Stomach (tissue), 4 donors: ENCODE measurements around the gene GABBR1.

Experiments
- EP300 ChIP-seq: sonication (generic); formaldehyde crosslinking; IDR thresholded peaks from one replicate; pipeline ENCODE4 v1.6.1; 2017; ENCODE audit warnings: antibody characterized with exemption
- POLR2A ChIP-seq, 4 donors: fragments of 450-650 bp; IDR thresholded peaks; one replicate each; pipeline ENCODE4 v1.6.1; 2016; ENCODE audit warnings: antibody characterized with exemption in 4 of 4, control low read depth in 2 of 4, mild to moderate bottlenecking in 1 of 4, moderate library complexity in 1 of 4
- POLR2AphosphoS5 ChIP-seq, 3 donors: sonication (generic); formaldehyde crosslinking; IDR thresholded peaks; one replicate each; pipeline ENCODE4 v1.6.1; 2016; ENCODE audit warnings: antibody characterized with exemption in 3 of 3
- TF ChIP-seq, protein P1 (sequence below), 7 experiments: fragments of 450-650 bp in 4 of 7; fragments of 200-600 bp in 3 of 7; sonication (generic) in 3 of 7; IDR thresholded peaks; one replicate each; pipeline ENCODE4 v1.5.1; 2016 to 2019; ENCODE audit warnings: antibody characterized with exemption in 7 of 7, control low read depth in 2 of 7, mild to moderate bottlenecking in 1 of 7

DNA sequence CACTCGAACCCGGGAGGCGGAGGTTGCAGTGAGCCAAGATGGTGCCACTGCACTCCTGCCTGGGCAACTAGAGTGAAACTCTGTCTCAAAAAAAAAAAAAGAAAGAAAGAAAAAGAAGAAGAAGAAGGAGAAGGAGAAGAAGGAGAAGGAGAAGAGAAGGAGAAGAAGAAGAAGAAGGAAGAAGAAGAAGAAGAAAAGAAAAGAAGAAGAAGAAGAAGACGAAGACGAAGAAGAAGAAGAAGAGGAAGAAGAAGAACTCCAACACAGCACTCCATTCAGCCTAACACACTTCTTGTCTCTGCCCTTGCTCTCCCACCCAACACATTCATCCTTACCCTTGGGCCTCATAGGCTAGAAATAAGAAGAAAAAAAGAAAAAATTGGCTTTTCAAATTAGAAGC, 41.0 kb upstream of the GABBR1 start:
- TF ChIP-seq, protein P1, sequence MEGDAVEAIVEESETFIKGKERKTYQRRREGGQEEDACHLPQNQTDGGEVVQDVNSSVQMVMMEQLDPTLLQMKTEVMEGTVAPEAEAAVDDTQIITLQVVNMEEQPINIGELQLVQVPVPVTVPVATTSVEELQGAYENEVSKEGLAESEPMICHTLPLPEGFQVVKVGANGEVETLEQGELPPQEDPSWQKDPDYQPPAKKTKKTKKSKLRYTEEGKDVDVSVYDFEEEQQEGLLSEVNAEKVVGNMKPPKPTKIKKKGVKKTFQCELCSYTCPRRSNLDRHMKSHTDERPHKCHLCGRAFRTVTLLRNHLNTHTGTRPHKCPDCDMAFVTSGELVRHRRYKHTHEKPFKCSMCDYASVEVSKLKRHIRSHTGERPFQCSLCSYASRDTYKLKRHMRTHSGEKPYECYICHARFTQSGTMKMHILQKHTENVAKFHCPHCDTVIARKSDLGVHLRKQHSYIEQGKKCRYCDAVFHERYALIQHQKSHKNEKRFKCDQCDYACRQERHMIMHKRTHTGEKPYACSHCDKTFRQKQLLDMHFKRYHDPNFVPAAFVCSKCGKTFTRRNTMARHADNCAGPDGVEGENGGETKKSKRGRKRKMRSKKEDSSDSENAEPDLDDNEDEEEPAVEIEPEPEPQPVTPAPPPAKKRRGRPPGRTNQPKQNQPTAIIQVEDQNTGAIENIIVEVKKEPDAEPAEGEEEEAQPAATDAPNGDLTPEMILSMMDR (IDR thresholded peaks at IDR 0.05), result no peak
- TF ChIP-seq POLR2A (IDR thresholded peaks at IDR 0.05) (no peak), POLR2AphosphoS5 (IDR thresholded peaks at IDR 0.05) (no peak), EP300 (no peak)
